Measurements from ENCODE around the gene ARFGAP3.

ARFGAP3 gene

DNA sequence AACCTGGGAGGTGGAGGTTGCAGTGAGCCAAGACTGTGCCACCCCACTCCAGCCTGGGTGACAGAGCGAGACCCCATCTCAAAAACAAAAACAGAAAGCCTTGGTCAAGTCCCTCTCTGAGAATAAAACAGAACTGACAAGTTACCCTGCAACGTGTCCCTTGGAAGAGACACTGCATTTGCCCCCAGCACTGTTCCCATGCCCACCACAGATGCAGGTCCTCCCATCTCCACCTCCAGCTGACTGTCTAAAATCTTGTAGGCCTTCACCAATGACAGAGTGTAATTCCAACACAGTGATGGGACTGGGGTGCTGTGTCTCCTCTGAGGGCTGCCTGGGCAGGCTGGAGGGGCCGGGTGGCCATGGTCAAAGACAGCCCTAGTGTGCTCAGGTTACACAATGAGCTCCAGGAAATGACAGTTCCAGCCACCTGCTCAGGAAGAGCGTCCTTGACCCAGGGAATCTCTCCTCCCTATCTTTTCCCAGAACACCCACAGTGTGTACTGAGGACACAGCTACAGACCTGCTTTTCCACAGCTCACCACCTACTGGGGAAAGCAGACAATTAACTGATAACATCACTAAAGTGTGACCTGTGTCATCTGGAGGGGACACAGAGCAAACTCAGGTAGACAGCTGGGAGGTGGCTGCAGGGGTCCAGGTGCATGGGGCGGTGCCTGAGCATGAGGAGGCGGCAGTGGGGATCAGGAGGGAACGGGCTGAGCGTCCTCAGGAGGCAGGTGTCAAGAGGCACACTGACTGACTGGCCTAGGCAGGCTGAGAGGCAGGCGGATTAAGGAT lies 56.4 kb downstream of the ARFGAP3 start:
- TF ChIP-seq, protein P1, sequence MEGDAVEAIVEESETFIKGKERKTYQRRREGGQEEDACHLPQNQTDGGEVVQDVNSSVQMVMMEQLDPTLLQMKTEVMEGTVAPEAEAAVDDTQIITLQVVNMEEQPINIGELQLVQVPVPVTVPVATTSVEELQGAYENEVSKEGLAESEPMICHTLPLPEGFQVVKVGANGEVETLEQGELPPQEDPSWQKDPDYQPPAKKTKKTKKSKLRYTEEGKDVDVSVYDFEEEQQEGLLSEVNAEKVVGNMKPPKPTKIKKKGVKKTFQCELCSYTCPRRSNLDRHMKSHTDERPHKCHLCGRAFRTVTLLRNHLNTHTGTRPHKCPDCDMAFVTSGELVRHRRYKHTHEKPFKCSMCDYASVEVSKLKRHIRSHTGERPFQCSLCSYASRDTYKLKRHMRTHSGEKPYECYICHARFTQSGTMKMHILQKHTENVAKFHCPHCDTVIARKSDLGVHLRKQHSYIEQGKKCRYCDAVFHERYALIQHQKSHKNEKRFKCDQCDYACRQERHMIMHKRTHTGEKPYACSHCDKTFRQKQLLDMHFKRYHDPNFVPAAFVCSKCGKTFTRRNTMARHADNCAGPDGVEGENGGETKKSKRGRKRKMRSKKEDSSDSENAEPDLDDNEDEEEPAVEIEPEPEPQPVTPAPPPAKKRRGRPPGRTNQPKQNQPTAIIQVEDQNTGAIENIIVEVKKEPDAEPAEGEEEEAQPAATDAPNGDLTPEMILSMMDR (IDR thresholded peaks at IDR 0.05; ENCODE audit: insufficient read depth, low read depth, low read length, missing control alignments): no peak
- no peak for DNase-seq (ENCODE audit: low read depth)
- H3K4me3 ChIP-seq (ENCODE audit: low read depth, low read length): no peak overlapping the region

DNA sequence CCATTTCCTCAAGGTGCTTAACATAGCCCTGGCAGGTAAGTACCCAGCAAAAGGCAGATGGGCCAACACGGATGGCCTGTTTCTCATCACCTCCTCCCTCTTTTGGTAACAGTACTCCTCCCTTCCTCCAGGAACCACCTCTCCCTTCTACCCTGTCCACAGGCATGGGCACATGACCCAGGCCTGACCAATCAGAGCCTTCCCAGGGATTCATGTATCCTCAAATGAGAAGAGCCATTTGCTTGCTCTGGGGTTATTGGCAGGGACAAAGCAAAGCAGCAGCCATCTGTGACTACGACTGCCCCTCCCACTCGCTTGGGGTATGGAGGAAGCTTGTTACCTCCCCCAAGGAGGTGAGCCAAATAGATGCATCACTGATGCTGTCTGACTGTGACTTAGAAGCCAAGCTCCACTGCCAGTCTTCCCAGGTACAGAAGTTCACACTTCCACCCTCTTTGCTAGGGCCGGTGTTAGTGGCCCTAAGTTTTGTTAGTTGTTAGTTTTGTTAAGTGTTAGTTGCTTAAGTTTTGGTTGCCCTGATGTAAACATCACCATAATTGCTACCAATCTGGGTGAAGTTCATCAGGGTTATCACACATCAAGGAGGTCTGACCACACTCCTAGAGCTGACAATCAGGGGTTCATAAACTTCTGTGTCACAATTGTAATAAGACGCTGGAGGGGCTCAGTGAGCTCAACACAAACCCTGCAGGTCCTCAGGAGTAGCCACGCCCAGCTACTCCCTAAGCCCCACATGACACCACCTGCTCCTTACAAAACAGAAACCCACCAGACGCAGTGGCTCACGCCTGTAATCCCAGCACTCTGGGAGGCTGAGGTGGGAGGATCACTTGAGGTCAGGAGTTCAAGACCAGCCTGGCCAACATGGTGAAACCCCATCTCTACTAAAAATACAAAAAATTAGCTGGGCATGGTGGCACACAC lies 57.3 kb downstream of the ARFGAP3 start:
- H3K4me3 ChIP-seq (ENCODE audit: low read depth, low read length): no peak overlapping the region
- TF ChIP-seq, protein P1 (IDR thresholded peaks at IDR 0.05; ENCODE audit: insufficient read depth, low read depth, low read length, missing control alignments): no peak
- DNase-seq (ENCODE audit: low read depth): no peak

DNA sequence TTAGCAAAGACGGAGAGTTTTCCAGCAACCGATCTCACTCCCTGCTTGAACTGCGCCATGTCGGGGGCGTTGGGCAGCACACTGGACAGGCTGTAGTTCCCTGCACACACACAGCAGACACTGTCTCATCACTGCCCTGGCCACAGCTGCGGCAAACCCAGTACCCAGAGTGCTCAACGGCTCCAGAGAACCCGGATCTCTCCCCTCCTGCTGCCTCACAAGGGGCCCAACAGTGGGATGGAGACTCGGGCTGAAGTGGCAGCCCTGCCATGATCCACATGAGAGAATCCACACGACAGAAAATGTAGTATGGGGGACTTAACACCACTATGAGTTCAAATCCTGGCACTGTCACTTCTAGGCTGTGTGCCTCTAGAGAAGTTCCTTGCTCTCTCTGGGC lies 58.0 kb downstream of the ARFGAP3 start:
- TF ChIP-seq, protein P1 (IDR thresholded peaks at IDR 0.05; ENCODE audit: insufficient read depth, low read depth, low read length, missing control alignments): no peak
- no peak for DNase-seq (ENCODE audit: low read depth)
- no peak overlapping the region for H3K4me3 ChIP-seq (ENCODE audit: low read depth, low read length)

DNA sequence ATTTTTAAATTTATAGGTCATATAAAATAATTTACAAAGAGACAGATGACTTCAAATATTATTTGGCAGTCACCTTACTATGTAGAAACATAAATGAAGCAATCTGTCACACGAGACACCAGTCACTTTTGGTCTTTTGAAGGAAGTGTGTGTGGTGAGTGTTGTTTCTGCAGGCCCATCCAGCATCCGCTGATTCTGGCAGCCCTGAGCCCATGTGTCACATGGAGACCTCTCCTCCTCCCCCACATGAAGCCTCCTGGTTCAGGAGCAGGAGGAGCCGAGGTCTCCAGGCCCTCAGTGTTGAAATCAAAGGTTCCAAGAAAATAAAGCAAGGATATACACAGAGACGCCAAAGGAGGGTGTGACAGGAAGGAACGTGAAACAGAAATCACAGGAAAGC lies 60.1 kb downstream of the ARFGAP3 start:
- TF ChIP-seq, protein P1 (IDR thresholded peaks at IDR 0.05; ENCODE audit: insufficient read depth, low read depth, low read length, missing control alignments): no peak
- DNase-seq (ENCODE audit: low read depth): no peak
- no peak overlapping the region for H3K4me3 ChIP-seq (ENCODE audit: low read depth, low read length)

DNA sequence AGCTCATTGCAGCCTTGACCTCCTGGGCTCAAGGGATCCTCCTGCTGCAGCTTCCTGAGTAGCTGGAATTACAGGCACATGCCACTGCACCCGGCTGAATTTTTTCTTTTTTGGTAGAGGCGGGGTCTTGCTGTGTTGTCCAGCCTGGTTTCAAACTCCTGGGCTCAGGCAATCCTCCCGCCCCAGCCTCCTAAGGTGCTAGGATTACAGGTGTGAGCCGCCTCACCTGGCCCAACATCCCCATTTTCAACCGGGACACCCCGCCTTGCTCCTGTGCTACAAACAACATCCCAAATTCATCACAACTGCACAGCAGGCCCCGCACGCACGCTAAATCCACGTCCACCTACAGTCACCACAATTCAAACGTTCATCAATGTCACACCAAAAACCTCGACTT lies 61.0 kb downstream of the ARFGAP3 start:
- DNase-seq (ENCODE audit: low read depth): no peak
- no peak overlapping the region for H3K4me3 ChIP-seq (ENCODE audit: low read depth, low read length)
- TF ChIP-seq, protein P1 (IDR thresholded peaks at IDR 0.05; ENCODE audit: insufficient read depth, low read depth, low read length, missing control alignments): no peak

DNA sequence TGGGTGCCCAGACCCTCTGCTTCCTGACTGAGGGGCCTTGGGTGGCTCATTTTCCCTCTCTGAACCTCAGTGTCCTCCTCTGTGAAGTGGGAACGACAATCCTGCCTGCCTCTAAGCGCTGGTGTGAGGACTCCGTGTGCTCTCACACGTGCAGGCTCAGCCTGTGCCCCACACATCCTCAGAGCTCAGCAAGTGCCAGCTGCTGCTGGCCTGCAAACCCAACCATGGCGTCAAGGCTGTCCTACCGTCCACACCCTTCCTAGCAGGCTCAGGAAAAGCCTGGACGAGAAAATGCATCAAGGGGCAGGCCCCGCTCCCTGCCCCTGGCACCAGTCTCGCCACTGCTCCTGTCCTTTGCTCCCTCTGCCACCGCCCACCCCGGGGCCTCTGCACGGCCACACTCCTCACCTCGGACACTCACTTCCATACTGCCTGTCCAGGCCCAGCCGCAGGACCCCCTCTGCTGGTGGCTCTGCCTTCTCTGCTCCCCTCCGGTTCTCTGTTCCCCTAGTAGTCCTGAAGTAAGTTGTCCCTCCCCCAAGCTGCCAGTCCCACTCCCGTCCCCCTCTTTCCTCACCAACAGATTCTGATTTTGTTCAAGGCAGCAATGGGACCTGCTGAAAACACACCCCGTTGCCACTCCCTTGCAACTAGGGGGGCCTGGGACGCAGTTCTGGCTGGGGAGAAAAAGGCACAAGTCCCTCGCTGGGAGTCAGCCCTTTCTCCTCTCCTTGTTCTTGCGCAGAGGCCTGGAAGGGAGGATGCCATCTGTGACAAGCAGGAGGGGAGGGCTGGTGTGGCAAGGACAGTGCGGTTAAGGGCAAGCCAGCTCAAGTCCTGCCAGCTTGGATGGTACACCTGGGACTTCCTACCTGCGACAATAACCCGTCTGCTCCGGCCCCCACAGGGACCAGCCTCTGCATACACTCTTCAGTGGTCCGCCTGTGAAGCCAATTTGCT lies 62.2 kb downstream of the ARFGAP3 start:
- no peak for DNase-seq (ENCODE audit: low read depth)
- TF ChIP-seq, protein P1 (IDR thresholded peaks at IDR 0.05; ENCODE audit: insufficient read depth, low read depth, low read length, missing control alignments): no peak
- H3K4me3 ChIP-seq (ENCODE audit: low read depth, low read length): no peak overlapping the region

Data from GM12865 (cell line).